ENCODE data around the gene TBC1D22A. TPM values are rescaled to one million over a fixed set of nuclear protein-coding genes. Genes with fewer than 3 reads are reported as not detected.

Gene TBC1D22A
- total and polyA plus RNA-seq, 10 of the 15 experiments (the other 5 are each of a cell fraction or from before 2014, with no cell fraction given) = 0.63 to 44.7 (median 27.4) TPM

GRCh38 chr22:47034905-47035419 lies 272.5 kb downstream of the TBC1D22A start:
- Histone ChIP-seq H3K4me3 (no peak overlapping the region), H3K9ac (ENCODE audit: control insufficient read depth, insufficient read depth, low read length) (no peak overlapping the region), H4K20me1 (ENCODE audit: control insufficient read depth, insufficient read depth) (no peaks in the 10 kb centered on the region), H3K79me2 (ENCODE audit: control insufficient read depth, insufficient read depth, low read length) (no peaks in the 10 kb centered on the region), H3K4me1 (ENCODE audit: control insufficient read depth, insufficient read depth, low read length) (no peaks in the 10 kb centered on the region), H3K36me3 (ENCODE audit: control insufficient read depth in 2 of 2, insufficient read depth in 2 of 2, low read length in 1 of 2) (peaks cover 8 to 11% of the 10 kb centered on the region in 2 experiments; a peak in 3 of 4 replicates), H3K9me3 (replicated peaks; ENCODE audit: control insufficient read depth, insufficient read depth, low read length) (no peaks in the 10 kb centered on the region), H3K4me2 (ENCODE audit: control insufficient read depth, insufficient read depth) (no peak overlapping the region), H3K27ac (ENCODE audit: control insufficient read depth, insufficient read depth) (no peak overlapping the region), H3K27me3 (replicated peaks in 1 of 2; ENCODE audit: control insufficient read depth in 2 of 2, insufficient read depth in 2 of 2, low read length in 1 of 2) (no peaks in the 10 kb centered on the region), H2AFZ (ENCODE audit: control insufficient read depth, low read depth, low read length) (no peak overlapping the region)
- ChIA-PET SMC1A (ENCODE audit: uncharacterized antibody, unreplicated experiment) (no interaction called here), RAD21 (ENCODE audit: unreplicated experiment) (no interaction called here), POLR2A (no interaction called here), CTCF (no interaction called here)
- ATAC-seq (no peak), FAIRE-seq (no peak), DNase-seq (ENCODE audit: low read depth, low spot score) (no peak)
- WGBS (ENCODE audit: insufficient coverage, insufficient replicate concordance, low lambda C conversion rate, missing lambda C conversion rate) = 91% methylated on average over 10 of the region's 11 CpGs
- no TSS peak for BruUV-seq (replicated peaks)
- in situ Hi-C loops (cut with MboI) (no loop called here), intact Hi-C loops (cut with micrococcal nuclease; ENCODE audit: unreplicated experiment) (no loop called here)
- no peak for TF ChIP-seq MEF2B (IDR thresholded peaks at IDR 0.05; ENCODE audit: partially characterized antibody, poor library complexity, severe bottlenecking)
- no peak for TF ChIP-seq PML (IDR thresholded peaks at IDR 0.05; ENCODE audit: low read length)
- no peak for TF ChIP-seq POLR2AphosphoS2 (IDR thresholded peaks at IDR 0.05; ENCODE audit: low read depth, low read length)
- TF ChIP-seq EP300 (IDR thresholded peaks at IDR 0.05; ENCODE audit: borderline replicate concordance in 1 of 2, control insufficient read depth in 1 of 2, low read depth in 2 of 2, low read length in 2 of 2) = no peak
- TF ChIP-seq IKZF1 (conservative IDR thresholded peaks at IDR 0.05) = no peak
- no peak for TF ChIP-seq IRF4 (IDR thresholded peaks at IDR 0.05; ENCODE audit: low read depth, low read length)
- no peak for TF ChIP-seq FOXM1 (IDR thresholded peaks at IDR 0.05; ENCODE audit: low read depth, low read length)
- TF ChIP-seq NRF1 (conservative IDR thresholded peaks at IDR 0.05; ENCODE audit: low read depth, low read length) = no peak
- TF ChIP-seq, protein P1, sequence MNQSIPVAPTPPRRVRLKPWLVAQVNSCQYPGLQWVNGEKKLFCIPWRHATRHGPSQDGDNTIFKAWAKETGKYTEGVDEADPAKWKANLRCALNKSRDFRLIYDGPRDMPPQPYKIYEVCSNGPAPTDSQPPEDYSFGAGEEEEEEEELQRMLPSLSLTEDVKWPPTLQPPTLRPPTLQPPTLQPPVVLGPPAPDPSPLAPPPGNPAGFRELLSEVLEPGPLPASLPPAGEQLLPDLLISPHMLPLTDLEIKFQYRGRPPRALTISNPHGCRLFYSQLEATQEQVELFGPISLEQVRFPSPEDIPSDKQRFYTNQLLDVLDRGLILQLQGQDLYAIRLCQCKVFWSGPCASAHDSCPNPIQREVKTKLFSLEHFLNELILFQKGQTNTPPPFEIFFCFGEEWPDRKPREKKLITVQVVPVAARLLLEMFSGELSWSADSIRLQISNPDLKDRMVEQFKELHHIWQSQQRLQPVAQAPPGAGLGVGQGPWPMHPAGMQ (IDR thresholded peaks at IDR 0.05; ENCODE audit: borderline replicate concordance) = no peak
- no peak for TF ChIP-seq SRF (IDR thresholded peaks at IDR 0.05; ENCODE audit: low read depth in 2 of 2, low read length in 2 of 2)
- TF ChIP-seq ZNF217 (IDR thresholded peaks at IDR 0.05) = no peak
- TF ChIP-seq, protein P2, sequence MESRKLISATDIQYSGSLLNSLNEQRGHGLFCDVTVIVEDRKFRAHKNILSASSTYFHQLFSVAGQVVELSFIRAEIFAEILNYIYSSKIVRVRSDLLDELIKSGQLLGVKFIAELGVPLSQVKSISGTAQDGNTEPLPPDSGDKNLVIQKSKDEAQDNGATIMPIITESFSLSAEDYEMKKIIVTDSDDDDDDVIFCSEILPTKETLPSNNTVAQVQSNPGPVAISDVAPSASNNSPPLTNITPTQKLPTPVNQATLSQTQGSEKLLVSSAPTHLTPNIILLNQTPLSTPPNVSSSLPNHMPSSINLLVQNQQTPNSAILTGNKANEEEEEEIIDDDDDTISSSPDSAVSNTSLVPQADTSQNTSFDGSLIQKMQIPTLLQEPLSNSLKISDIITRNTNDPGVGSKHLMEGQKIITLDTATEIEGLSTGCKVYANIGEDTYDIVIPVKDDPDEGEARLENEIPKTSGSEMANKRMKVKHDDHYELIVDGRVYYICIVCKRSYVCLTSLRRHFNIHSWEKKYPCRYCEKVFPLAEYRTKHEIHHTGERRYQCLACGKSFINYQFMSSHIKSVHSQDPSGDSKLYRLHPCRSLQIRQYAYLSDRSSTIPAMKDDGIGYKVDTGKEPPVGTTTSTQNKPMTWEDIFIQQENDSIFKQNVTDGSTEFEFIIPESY (IDR thresholded peaks at IDR 0.05) = no peak
- TF ChIP-seq ESRRA (IDR thresholded peaks at IDR 0.05; ENCODE audit: low read length) = no peak
- TF ChIP-seq, protein P3, sequence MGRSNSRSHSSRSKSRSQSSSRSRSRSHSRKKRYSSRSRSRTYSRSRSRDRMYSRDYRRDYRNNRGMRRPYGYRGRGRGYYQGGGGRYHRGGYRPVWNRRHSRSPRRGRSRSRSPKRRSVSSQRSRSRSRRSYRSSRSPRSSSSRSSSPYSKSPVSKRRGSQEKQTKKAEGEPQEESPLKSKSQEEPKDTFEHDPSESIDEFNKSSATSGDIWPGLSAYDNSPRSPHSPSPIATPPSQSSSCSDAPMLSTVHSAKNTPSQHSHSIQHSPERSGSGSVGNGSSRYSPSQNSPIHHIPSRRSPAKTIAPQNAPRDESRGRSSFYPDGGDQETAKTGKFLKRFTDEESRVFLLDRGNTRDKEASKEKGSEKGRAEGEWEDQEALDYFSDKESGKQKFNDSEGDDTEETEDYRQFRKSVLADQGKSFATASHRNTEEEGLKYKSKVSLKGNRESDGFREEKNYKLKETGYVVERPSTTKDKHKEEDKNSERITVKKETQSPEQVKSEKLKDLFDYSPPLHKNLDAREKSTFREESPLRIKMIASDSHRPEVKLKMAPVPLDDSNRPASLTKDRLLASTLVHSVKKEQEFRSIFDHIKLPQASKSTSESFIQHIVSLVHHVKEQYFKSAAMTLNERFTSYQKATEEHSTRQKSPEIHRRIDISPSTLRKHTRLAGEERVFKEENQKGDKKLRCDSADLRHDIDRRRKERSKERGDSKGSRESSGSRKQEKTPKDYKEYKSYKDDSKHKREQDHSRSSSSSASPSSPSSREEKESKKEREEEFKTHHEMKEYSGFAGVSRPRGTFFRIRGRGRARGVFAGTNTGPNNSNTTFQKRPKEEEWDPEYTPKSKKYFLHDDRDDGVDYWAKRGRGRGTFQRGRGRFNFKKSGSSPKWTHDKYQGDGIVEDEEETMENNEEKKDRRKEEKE (IDR thresholded peaks at IDR 0.05) = no peak
- TF ChIP-seq, protein P4, sequence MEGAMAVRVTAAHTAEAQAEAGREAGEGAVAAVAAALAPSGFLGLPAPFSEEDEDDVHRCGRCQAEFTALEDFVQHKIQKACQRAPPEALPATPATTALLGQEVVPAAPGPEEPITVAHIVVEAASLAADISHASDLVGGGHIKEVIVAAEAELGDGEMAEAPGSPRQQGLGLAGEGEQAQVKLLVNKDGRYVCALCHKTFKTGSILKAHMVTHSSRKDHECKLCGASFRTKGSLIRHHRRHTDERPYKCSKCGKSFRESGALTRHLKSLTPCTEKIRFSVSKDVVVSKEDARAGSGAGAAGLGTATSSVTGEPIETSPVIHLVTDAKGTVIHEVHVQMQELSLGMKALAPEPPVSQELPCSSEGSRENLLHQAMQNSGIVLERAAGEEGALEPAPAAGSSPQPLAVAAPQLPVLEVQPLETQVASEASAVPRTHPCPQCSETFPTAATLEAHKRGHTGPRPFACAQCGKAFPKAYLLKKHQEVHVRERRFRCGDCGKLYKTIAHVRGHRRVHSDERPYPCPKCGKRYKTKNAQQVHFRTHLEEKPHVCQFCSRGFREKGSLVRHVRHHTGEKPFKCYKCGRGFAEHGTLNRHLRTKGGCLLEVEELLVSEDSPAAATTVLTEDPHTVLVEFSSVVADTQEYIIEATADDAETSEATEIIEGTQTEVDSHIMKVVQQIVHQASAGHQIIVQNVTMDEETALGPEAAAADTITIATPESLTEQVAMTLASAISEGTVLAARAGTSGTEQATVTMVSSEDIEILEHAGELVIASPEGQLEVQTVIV (IDR thresholded peaks at IDR 0.05; ENCODE audit: borderline replicate concordance, partially characterized antibody) = no peak

Measured in GM12878 (cell line).